Fibroblast of villous mesenchyme (primary cell): ENCODE data around the gene PLCB3. TPM values are rescaled to one million over a fixed set of nuclear protein-coding genes. Genes with fewer than 3 reads are reported as not detected.

Source experiments
- DNase-seq: peaks from one replicate; pipeline ENCODE4 v3.0.0-alpha.2; 2010; ENCODE audit warnings: low read depth
- H3K4me3 ChIP-seq: 2 replicates; pipeline ENCODE4 v1.5.1; 2011; ENCODE audit warnings: low read depth, mild to moderate bottlenecking, low read length
- CTCF ChIP-seq: IDR thresholded peaks from 2 replicates; pipeline ENCODE4 v1.5.1; 2012; ENCODE audit warnings: low read depth, mild to moderate bottlenecking, low read length; ENCODE audit not compliant: insufficient read depth
- total RNA-seq: library from RNA; depleted of rRNA; stranded (reverse); fragments of >200 nt; gene quantifications from 2 replicates; pipeline ENCODE4 v1.2.3, GENCODE V29; 2012

Gene PLCB3
- total RNA-seq = 53.8 and 66.5 TPM in 2 replicates

DNA sequence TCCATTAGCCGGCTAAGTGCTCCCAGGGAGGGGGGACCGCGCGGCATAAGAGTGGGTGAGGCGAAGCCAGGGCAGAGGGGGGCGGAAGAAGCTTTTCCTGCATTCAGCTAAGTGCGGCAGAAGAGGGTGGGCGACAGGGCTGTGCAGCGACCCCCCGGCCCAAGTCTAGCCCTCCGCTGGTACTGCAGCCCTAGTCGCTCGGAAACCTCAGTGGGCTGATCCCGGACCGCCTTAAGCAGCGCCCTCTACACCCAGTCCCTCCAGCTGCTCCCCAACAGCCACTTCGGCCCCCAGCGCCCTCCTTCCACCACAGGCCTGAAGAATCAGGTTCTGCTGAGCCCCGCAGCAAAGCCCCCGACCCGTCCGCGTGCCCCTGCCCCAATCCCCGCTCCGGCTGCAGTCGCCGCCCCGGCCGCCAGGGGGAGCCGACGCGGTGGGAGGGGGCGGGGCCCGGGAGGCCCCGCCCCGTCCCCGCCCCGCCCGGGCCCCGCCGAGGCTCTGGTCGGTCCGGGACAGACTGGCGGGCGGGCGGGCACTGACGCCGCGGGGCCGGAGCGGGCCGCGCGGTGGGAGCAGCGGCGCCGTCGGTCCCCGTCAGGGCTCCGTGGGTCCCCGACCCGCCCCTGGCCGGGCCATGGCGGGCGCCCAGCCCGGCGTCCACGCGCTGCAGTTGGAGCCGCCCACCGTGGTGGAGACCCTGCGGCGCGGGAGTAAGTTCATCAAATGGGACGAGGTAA lies at the start of gene PLCB3:
Gene PLCB3, plus strand, starts transcription at position 515 of the 737 bp plus-strand sequence. Its CDS starts 120 bp downstream, at position 635.
- peak; percentile 61 for TF ChIP-seq CTCF
- peak; percentile 53 for DNase-seq

DNA sequence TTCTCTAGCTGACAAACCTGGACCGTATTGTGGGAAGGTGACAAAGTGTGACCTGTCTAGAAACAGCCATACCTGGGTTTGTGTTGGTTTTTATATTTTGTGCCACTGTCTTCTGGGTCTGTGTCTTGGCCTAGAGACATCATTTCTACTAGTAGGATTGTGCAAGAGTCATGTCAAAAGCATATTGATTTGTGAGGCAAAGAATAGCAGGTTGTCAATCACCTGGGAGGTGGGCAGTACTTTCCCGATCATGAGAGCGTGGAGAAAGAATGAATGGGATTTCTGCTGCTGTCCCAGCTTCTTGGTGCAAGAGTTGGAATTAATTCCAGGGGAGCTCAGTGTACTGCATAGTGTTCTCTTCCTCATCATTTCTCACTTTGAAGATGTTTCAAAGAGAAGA lies 49.8 kb upstream of the PLCB3 start:
- no peak overlapping the region for H3K4me3 ChIP-seq
- TF ChIP-seq CTCF = no peak
- DNase-seq = no peak

More for the DNA sequence above, at the start of gene PLCB3:
- peak within 1 kb of the TSS; percentile 84 for H3K4me3 ChIP-seq

DNA sequence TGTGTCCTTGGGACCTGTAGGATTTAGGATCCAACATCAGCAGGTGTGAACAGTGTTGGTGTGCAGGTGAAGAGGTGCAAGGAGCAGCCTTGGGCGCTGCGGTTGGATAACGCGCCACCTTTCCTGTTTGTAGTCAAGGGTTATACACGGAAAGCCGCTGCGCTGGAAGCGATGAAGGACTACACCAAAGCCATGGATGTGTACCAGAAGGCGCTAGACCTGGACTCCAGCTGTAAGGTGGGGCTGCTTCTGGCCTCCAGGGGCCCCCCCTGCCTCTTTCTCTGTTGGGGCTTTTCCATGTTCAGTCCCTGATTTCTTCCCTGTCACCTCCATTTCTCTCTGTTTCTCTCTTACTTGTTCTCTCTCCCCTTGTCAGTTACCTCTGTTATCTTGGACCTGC lies 48.3 kb upstream of the PLCB3 start:
- no peak for DNase-seq
- no peak for TF ChIP-seq CTCF
- no peak overlapping the region for H3K4me3 ChIP-seq

- no peak for TF ChIP-seq CTCF
- H3K4me3 ChIP-seq = no peak overlapping the region
- DNase-seq = no peak
These were observed 47.8 kb upstream of the PLCB3 start for GRCh38 chr11:64203421-64204079.

DNA sequence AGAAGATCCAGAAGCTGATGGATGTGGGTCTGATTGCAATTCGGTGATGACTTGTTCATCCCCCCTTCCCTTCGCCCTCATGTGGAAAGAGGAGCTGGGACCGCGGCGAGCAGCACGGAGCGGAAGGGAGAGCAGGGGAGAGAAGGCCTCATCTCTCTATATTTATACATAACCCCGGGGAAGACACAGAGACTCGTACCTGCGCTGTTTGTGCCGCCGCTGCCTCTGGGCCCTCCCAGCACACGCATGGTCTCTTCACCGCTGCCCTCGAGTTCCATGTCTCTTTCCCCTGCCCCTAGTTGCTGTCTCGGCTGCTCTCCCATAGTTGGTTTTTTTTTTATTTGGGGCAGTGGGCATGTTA lies 47.3 kb upstream of the PLCB3 start:
- no peak overlapping the region for H3K4me3 ChIP-seq
- no peak for DNase-seq
- no peak for TF ChIP-seq CTCF

- no peak overlapping the region for H3K4me3 ChIP-seq
- TF ChIP-seq CTCF = peak; percentile 68
- DNase-seq = peak; percentile 98
These were observed 46.8 kb upstream of the PLCB3 start for GRCh38 chr11:64204464-64204989.
